ENCODE measurements around the gene MGARP. TPM values are rescaled to one million over a fixed set of nuclear protein-coding genes. Genes with fewer than 3 reads are reported as not detected.

Gene MGARP
- total and polyA plus RNA-seq, 12 donors = 0.36 to 2.3 (median 1.4) TPM; not detected in 1

GRCh38 chr4:139300431-139301112 is 20.5 kb upstream of the MGARP start:
- peaks cover 0 to 7% (median 0%) of the 10 kb centered on the region in 9 donors for H3K36me3 ChIP-seq
- intact Hi-C loops (cut with DNase I) = loop anchor here in 6 of 10 donors (2.0 to 5.0 kb wide), 4 partner anchors 123 to 218 kb away; partner anchors contain the start of genes ELF2 (in 4 of the 6) and RAB33B (in 1 of the 6)

GRCh38 chr4:139299536-139299935 is 19.5 kb upstream of the MGARP start:
- WGBS, 2 donors = 33 to 47% methylated on average over 1 of the region's 1 CpG
- DNase-seq (no peak), ATAC-seq (no peak)
- H3K4me1 ChIP-seq = peaks cover 0 to 70% (median 40%) of the 10 kb centered on the region in 9 donors
- intact Hi-C loops (cut with DNase I) = loop anchor here in 9 of 10 donors (5.0 to 10.0 kb wide), 10 partner anchors 67 to 267 kb away; partner anchors contain the start of gene ELF2 (in 1 of the 9)
- peak overlapping the region; percentile 59 to 94 (median 90) for H3K27ac ChIP-seq
- peaks cover 0 to 1% (median 0%) of the 10 kb centered on the region in 9 donors for H3K36me3 ChIP-seq
- no peaks in the 10 kb centered on the region for H3K9me3 ChIP-seq
- TF ChIP-seq CTCF (IDR thresholded peaks at IDR 0.05) = no peak
- H3K4me3 ChIP-seq = peak overlapping the region; percentile 8 to 98 (median 83)
- no peaks in the 10 kb centered on the region for H3K27me3 ChIP-seq

More at GRCh38 chr4:139300431-139301112, 20.5 kb upstream of the MGARP start:
- peaks cover 0 to 66% (median 36%) of the 10 kb centered on the region in 9 donors for H3K4me1 ChIP-seq
- peak in 7 of 8 donors; percentile 0 to 19 (median 4) for ATAC-seq
- peaks cover 0 to 5% (median 0%) of the 10 kb centered on the region in 11 donors for H3K9me3 ChIP-seq
- H3K4me3 ChIP-seq = peak overlapping the region; percentile 33 to 98 (median 83)
- no peak for DNase-seq
- 7 to 9% methylated on average over 16 of the region's 16 CpGs for WGBS, 2 donors
- H3K27me3 ChIP-seq = no peaks in the 10 kb centered on the region
- H3K27ac ChIP-seq = peak overlapping the region; percentile 59 to 94 (median 90)
- no peak for TF ChIP-seq CTCF (IDR thresholded peaks at IDR 0.05)

GRCh38 chr4:139297001-139297410 is 17.0 kb upstream of the MGARP start:
- peaks cover 0 to 26% (median 15%) of the 10 kb centered on the region in 9 donors for H3K36me3 ChIP-seq
- no peaks in the 10 kb centered on the region for H3K9me3 ChIP-seq
- 58 to 67% methylated on average over 2 of the region's 2 CpGs for WGBS, 2 donors
- H3K27me3 ChIP-seq = no peaks in the 10 kb centered on the region
- TF ChIP-seq CTCF (IDR thresholded peaks at IDR 0.05) = no peak
- H3K4me3 ChIP-seq = no peak overlapping the region
- H3K27ac ChIP-seq = peak overlapping the region in 4 of 10 donors; percentile 3 to 94 (median 22)
- no peak for DNase-seq
- H3K4me1 ChIP-seq = peaks cover 0 to 67% (median 32%) of the 10 kb centered on the region in 9 donors
- intact Hi-C loops (cut with DNase I) = loop anchor here in 9 of 10 donors (2.0 to 10.0 kb wide), 11 partner anchors 65 to 266 kb away; partner anchors contain the start of gene ELF2 (in 1 of the 9)
- ATAC-seq = no peak

- Histone ChIP-seq H3K9me3 (no peaks in the 10 kb centered on the region), H3K27ac (peak overlapping the region; percentile 83 to 96 (median 94)), H3K4me1 (peaks cover 0 to 67% (median 28%) of the 10 kb centered on the region in 9 donors), H3K4me3 (peak overlapping the region in 9 of 10 donors; percentile 63 to 89 (median 80)), H3K27me3 (no peaks in the 10 kb centered on the region), H3K36me3 (peaks cover 0 to 37% (median 24%) of the 10 kb centered on the region in 9 donors)
- TF ChIP-seq CTCF (IDR thresholded peaks at IDR 0.05) = peak in 1 of 9 donors; percentile 11
- 13 to 15% methylated on average over 6 of the region's 6 CpGs for WGBS, 2 donors
- ATAC-seq (no peak), DNase-seq (no peak)
- intact Hi-C loops (cut with DNase I) = loop anchor here in 9 of 10 donors (1.0 to 10.0 kb wide), 14 partner anchors 64 to 265 kb away; partner anchors contain the start of gene ELF2 (in 1 of the 9)
Observed at GRCh38 chr4:139295942-139296299, 15.9 kb upstream of the MGARP start.
